ENCODE data around the gene GARIN5B. TPM values are rescaled to one million over a fixed set of nuclear protein-coding genes. Genes with fewer than 3 reads are reported as not detected.
"Not testable (repeated sequence)": the region's sequence is repeated elsewhere in the genome, so short reads cannot be mapped to it uniquely, and the experiment has no call there.

Gene GARIN5B
- polyA plus RNA-seq, 2 of the 4 experiments (the other 2 are of a cell fraction) = 0.05 TPM; not detected in 1

DNA sequence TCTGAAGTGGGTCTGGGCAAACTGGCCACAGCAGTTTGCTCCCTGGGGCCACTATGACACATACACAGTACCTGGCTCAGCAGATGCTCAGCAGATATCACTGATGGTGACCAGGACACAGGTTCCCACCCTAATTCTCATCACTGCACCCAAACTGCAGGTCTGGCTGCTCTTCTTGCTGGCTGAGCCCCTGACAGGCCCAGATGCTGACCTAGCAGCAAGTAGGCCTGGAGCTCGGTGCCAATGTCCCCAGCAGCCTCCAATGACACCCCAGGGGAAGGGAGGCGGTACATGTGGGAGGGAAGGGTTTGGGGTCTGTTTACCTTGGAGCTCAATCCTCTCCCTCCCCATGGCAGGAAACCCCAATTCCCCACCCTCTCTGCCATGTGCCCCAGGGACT, 39.4 kb upstream of the GARIN5B start:
- 0 out of 6 replicates have a peak, but pooled peaks of 1 of the 2 experiments have one; percentile 3 for ATAC-seq
- ChIA-PET CTCF (interaction anchor here (0.6 to 5.3 kb wide), 10 partner anchors 9 to 262 kb away, joined by 3 to 23 read pairs (median 5); no protein-coding TSS in a partner anchor), POLR2A (interaction anchor here (0.8 to 1.0 kb wide), 2 partner anchors 9 to 143 kb away, joined by 3 to 6 read pairs; partner anchors contain the start of gene PPP6R1)
- WGBS (ENCODE audit: missing lambda C conversion rate) = 86% methylated on average over 2 of the region's 2 CpGs
- Histone ChIP-seq H3K9me3 (no peaks in the 10 kb centered on the region), H3K4me2 (peak overlapping the region; percentile 5; the same call in 1 of the 3 replicates), H3K27ac (peak overlapping the region in 1 of 2 experiments; percentile 32; a peak in 2 of 6 replicates), H3K4me1 (peaks cover 43% of the 10 kb centered on the region), H3K4me3 (no peak overlapping the region)
- DNase-seq (ENCODE audit: low read depth in 1 of 2, low spot score in 1 of 2) = no peak
- TF ChIP-seq HOXA7 (CRISPR knock-in tag; IDR thresholded peaks at IDR 0.05) (peak; percentile 37; the same call in 1 of the 2 replicates), POLR2AphosphoS2 (conservative IDR thresholded peaks at IDR 0.05; ENCODE audit: low read length) (peak; percentile 52; the same call in 1 of the 2 replicates), JUN (IDR thresholded peaks at IDR 0.05) (0 out of 5 replicates have a peak, but pooled peaks of 1 of the 2 experiments have one; percentile 3), POLR2A (IDR thresholded peaks at IDR 0.05; ENCODE audit: low read length) (no peak), MYC (IDR thresholded peaks at IDR 0.05; ENCODE audit: borderline replicate concordance, low read length) (no peak), GATA3 (IDR thresholded peaks at IDR 0.05; ENCODE audit: borderline replicate concordance) (0 out of 2 replicates have a peak, but pooled peaks have one; percentile 14)
- FAIRE-seq = no peak

DNA sequence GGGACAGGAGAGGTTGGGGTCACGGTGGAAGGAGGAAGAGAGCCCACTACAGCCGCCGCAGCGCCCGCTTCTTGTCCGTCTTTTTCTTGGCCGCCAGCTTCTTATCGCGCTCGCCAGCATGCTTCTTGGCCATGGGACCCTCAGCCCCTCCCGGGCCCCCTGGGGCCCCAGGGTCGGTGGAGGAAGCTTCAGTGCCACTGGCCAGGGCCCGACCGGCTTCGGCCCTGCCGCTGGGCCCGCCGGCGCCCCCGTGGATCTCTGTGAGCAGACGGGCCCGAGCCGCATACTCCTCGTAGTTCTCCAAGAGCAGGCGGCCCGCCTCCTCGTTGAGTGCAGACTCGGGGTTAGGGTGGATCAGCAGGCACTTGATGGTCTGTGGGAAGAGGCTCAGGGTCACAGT, 38.3 kb upstream of the GARIN5B start:
- WGBS (ENCODE audit: missing lambda C conversion rate) = 94% methylated on average over 16 of the region's 28 CpGs
- CTCF ChIA-PET = interaction anchor here (0.9 to 5.3 kb wide), 9 partner anchors 8 to 260 kb away, joined by 3 to 23 read pairs (median 4); no protein-coding TSS in a partner anchor

DNA sequence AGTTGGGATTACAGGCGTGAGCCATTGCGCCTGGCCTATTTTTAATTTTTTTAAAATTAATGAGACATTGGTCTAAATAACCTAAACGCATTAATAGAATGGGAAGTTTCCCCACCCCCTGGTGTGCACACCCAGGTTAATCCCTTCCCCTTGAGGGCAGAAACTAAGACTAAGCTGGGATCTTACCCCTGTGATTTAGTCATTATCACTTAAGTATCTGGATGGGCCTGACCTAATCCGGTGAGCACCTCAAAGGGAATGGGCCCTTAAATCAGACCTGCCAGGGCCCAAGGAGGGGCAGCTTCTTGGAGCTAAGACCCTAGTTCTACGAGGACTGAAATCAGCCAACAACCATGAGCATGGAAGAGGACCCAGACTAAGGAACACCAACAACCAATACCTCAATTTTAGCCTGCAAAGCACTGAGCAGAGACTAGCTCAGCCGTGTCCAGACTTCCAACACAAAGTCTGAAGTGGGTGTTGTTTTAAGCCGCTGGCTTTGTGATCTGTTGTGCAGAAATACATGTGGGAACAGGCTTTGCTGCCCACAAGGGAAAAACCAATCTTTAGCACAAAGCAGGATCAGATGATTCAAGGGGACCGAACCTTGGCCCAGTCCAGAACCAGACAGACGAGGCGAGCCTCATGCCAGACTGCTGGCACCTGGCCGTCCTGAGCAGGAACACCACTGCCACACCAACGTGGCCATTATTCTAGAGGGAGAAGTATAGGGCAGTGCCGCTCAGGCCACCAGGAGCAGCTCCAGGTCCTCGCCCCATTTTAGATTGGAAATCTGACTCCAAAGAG, 37.4 kb upstream of the GARIN5B start:
- H3K9me3 ChIP-seq = no peaks in the 10 kb centered on the region
- WGBS (ENCODE audit: missing lambda C conversion rate) = 88% methylated on average over 14 of the region's 14 CpGs
- peaks cover 33% of the 10 kb centered on the region for H3K4me1 ChIP-seq
- ChIA-PET POLR2A (interaction anchor here (0.5 kb wide), 2 partner anchors 19 to 35 kb away, joined by 4 read pairs; no protein-coding TSS in a partner anchor), CTCF (interaction anchor here (0.7 to 5.3 kb wide), 9 partner anchors 9 to 259 kb away, joined by 3 to 23 read pairs (median 6); no protein-coding TSS in a partner anchor)
- no peak overlapping the region for H3K4me2 ChIP-seq
- DNase-seq (ENCODE audit: low read depth in 1 of 2, low spot score in 1 of 2) = no peak
- peak; percentile 10 to 11; a peak in 3 of 6 replicates for ATAC-seq
- no peak for FAIRE-seq
- no peak overlapping the region for H3K27ac ChIP-seq
- H3K4me3 ChIP-seq = no peak overlapping the region
- TF ChIP-seq RARB (CRISPR knock-in tag; IDR thresholded peaks at IDR 0.05) = no peak
- TF ChIP-seq, protein P1, sequence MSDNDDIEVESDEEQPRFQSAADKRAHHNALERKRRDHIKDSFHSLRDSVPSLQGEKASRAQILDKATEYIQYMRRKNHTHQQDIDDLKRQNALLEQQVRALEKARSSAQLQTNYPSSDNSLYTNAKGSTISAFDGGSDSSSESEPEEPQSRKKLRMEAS (IDR thresholded peaks at IDR 0.05) = 0 out of 2 replicates have a peak, but pooled peaks have one; percentile 4
- no peak for TF ChIP-seq TFCP2L1 (CRISPR knock-in tag; IDR thresholded peaks at IDR 0.05)

More for the DNA sequence above, 38.3 kb upstream of the GARIN5B start:
- H3K27ac ChIP-seq; H3K4me2 ChIP-seq; ATAC-seq; H3K9me3 ChIP-seq; H3K4me3 ChIP-seq; POLR2A ChIA-PET; FAIRE-seq; DNase-seq (ENCODE audit: low read depth in 1 of 2, low spot score in 1 of 2): not testable (repeated sequence)
- H3K4me1 ChIP-seq = peaks cover 42% of the 10 kb centered on the region

DNA sequence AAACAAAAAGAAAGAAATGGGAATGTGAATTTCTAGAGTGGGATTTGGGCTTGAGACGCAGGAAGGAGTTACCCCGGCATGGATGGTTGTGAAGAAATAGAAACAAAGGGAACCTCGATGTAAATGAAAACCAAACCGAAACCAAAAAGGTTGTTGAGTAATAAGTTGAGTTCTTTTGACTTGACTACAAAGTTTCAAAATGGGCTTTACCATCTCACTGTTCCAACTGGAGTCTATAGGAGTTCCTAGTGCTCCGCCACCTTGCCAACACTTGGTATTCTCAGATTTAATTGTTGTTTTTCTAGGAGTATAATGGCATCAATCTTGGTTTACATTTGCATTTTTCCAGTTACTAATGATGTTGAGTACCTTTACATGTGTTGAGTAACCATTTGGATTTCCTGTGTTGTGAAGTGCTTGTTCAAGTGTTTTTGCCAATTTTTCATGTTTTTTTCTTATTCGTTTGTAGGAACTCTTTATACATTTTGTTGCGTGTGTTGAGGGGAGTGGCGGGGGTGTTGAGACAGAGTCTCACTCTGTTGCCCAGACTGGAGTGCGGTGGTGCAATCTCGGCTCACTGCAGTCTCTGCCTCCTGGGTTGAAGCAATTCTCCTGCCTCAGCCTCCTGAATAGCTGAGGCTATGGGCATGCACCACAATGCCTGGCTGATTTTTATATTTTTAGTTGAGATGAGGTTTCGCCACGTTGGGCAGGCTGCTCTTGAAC, 35.3 kb upstream of the GARIN5B start:
- FAIRE-seq (no peak), ATAC-seq (peak in 1 of 2 experiments; percentile 9; a peak in 3 of 6 replicates), DNase-seq (ENCODE audit: low read depth in 1 of 2, low spot score in 1 of 2) (no peak)
- Histone ChIP-seq H3K4me3 (no peak overlapping the region), H3K27ac (no peak overlapping the region), H3K4me1 (peaks cover 20% of the 10 kb centered on the region), H3K4me2 (no peak overlapping the region), H3K9me3 (no peaks in the 10 kb centered on the region)
- peak; percentile 61 for TF ChIP-seq ZFP36 (IDR thresholded peaks at IDR 0.05; ENCODE audit: borderline replicate concordance, partially characterized antibody)
- TF ChIP-seq, protein P2, sequence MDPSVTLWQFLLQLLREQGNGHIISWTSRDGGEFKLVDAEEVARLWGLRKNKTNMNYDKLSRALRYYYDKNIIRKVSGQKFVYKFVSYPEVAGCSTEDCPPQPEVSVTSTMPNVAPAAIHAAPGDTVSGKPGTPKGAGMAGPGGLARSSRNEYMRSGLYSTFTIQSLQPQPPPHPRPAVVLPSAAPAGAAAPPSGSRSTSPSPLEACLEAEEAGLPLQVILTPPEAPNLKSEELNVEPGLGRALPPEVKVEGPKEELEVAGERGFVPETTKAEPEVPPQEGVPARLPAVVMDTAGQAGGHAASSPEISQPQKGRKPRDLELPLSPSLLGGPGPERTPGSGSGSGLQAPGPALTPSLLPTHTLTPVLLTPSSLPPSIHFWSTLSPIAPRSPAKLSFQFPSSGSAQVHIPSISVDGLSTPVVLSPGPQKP (IDR thresholded peaks at IDR 0.05; ENCODE audit: low read depth, low read length) = no peak
- 91% methylated on average over 12 of the region's 12 CpGs for WGBS (ENCODE audit: missing lambda C conversion rate)
- ChIA-PET POLR2A (interaction anchor here (0.7 to 2.2 kb wide), 3 partner anchors 9 to 103 kb away, joined by 3 to 9 read pairs (median 7); partner anchors contain the start of gene UBE2S), CTCF (interaction anchor here (1.2 to 5.3 kb wide), 4 partner anchors 20 to 106 kb away, joined by 4 to 23 read pairs (median 16); no protein-coding TSS in a partner anchor)

Measured in A549 (cell line).